Panc1 (cell line): ENCODE measurements around the gene GALNT10.

Experiments
- SIN3A ChIP-seq: IDR thresholded peaks from 2 replicates; pipeline ENCODE4 v1.6.1; 2012; ENCODE audit warnings: low read depth, mild to moderate bottlenecking, low read length, moderate library complexity, borderline replicate concordance; ENCODE audit not compliant: insufficient read depth
- TF ChIP-seq, protein P1 (sequence below): fragments of 450-650 bp; IDR thresholded peaks from 2 replicates; pipeline ENCODE4 v1.5.1; 2017; ENCODE audit warnings: mild to moderate bottlenecking

DNA sequence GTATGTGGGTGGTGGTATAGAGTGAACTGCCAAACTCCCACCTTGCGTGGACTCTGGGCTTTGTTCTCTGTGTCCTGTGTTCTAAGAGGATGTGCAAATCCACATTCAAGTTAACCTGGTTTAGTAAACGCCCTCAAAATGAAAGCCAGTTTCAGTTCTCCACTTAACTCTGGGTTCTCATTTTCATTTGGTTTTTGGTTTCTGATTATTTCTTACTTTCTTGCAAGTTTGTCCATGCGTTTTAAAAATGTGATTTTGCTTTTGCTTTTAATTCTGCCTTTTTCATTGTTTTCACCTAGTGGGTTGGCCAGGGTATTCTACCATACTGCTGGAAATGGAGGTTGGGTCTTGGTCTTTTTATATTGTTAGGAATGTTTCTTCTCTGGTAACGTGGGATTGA, 38.2 kb downstream of the GALNT10 start:
- TF ChIP-seq, protein P1, sequence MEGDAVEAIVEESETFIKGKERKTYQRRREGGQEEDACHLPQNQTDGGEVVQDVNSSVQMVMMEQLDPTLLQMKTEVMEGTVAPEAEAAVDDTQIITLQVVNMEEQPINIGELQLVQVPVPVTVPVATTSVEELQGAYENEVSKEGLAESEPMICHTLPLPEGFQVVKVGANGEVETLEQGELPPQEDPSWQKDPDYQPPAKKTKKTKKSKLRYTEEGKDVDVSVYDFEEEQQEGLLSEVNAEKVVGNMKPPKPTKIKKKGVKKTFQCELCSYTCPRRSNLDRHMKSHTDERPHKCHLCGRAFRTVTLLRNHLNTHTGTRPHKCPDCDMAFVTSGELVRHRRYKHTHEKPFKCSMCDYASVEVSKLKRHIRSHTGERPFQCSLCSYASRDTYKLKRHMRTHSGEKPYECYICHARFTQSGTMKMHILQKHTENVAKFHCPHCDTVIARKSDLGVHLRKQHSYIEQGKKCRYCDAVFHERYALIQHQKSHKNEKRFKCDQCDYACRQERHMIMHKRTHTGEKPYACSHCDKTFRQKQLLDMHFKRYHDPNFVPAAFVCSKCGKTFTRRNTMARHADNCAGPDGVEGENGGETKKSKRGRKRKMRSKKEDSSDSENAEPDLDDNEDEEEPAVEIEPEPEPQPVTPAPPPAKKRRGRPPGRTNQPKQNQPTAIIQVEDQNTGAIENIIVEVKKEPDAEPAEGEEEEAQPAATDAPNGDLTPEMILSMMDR, result no peak
- TF ChIP-seq SIN3A, result no peak
